Activated CD4-positive, alpha-beta memory T cell treated with anti-CD3 and anti-CD28 coated beads, Interleukin-2, amount 10 ng/mL, durations not matched to agents 7 days and 5 days (primary cell): Measurements from ENCODE around the gene PLEKHG3. TPM values are rescaled to one million over a fixed set of nuclear protein-coding genes. Genes with fewer than 3 reads are reported as not detected.

Experiments used
- CTCF ChIA-PET: fragments of 350-600 bp; sonication (Branson Sonifier 250); formaldehyde crosslinking; loops from one replicate; lab custom pipeline; 2021; ENCODE audit warnings: antibody characterized with exemption, inconsistent platforms; lab: Charles Lee
- POLR2A ChIA-PET: fragments of 350-600 bp; sonication (Branson Sonifier 250); formaldehyde crosslinking; loops from one replicate; lab custom pipeline; 2021; ENCODE audit warnings: antibody characterized with exemption; lab: Charles Lee
- DNase-seq: peaks from one replicate; pipeline ENCODE4 v3.0.0-alpha.2; 2020
- H3K27ac Mint-ChIP-seq: one replicate; pipeline ENCODE4 v1.8.0; 2021; ENCODE audit warnings: mild to moderate bottlenecking, mixed read lengths
- H3K27me3 Mint-ChIP-seq: one replicate; pipeline ENCODE4 v1.8.0; 2021; ENCODE audit warnings: mixed read lengths
- H3K36me3 Mint-ChIP-seq: one replicate; pipeline ENCODE4 v1.8.0; 2021; ENCODE audit warnings: low read depth, mixed read lengths
- H3K4me1 Mint-ChIP-seq: one replicate; pipeline ENCODE4 v1.8.0; 2021; ENCODE audit warnings: mixed read lengths
- H3K4me3 Mint-ChIP-seq: one replicate; pipeline ENCODE4 v1.8.0; 2021; ENCODE audit warnings: mild to moderate bottlenecking, mixed read lengths
- H3K9me3 Mint-ChIP-seq: one replicate; pipeline ENCODE4 v1.8.0; 2021; ENCODE audit warnings: mixed read lengths
- total RNA-seq, 2 experiments: library from RNA; stranded (reverse); gene quantifications; one replicate each; pipeline ENCODE4 v1.2.3, GENCODE V29; 2021

The PLEKHG3 gene
- total RNA-seq, 2 experiments from 2014 or later: 126 to 133 TPM

DNA sequence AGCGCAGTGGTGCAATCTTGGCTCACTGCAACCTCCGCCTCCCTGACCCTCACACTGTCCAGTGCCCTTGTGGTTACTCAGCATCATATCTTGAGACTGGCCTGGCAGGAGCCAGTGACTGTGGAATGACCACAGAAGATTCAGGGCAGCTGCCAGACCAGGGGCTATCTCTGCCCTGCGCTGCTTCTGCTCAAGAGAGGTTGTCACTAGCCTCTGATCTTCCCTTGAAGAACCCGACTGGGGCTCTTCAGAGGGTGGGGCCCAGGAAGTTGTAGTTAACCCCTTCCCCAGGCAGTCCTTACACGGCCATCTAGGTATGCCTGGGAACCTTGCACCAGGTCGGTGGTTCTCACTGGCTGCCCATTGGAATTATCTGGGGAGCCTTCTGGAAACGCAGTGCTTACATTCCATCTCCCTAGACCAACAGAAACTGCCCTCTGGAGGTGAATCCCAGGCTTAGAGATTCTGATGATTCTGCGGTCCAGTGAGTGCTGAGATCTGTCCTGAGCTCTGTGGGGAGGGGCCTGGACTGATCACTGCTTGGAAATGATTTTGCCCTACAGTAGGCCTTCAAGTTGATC, 41.4 kb downstream of the PLEKHG3 start:
- Mint-ChIP-seq H3K4me3 (no peak overlapping the region), H3K36me3 (peaks cover 64% of the 10 kb centered on the region), H3K9me3 (no peaks in the 10 kb centered on the region), H3K27me3 (no peaks in the 10 kb centered on the region), H3K4me1 (peaks cover 39% of the 10 kb centered on the region), H3K27ac (peak overlapping the region; percentile 53)
- CTCF ChIA-PET: interaction anchor here (1.2 kb wide), 1 partner anchor 66 kb away, joined by 3 read pairs; no protein-coding TSS in a partner anchor
- DNase-seq: no peak
- POLR2A ChIA-PET: interaction anchor here (0.8 to 3.1 kb wide), 5 partner anchors 10 to 39 kb away, joined by 3 to 12 read pairs (median 3); no protein-coding TSS in a partner anchor

DNA sequence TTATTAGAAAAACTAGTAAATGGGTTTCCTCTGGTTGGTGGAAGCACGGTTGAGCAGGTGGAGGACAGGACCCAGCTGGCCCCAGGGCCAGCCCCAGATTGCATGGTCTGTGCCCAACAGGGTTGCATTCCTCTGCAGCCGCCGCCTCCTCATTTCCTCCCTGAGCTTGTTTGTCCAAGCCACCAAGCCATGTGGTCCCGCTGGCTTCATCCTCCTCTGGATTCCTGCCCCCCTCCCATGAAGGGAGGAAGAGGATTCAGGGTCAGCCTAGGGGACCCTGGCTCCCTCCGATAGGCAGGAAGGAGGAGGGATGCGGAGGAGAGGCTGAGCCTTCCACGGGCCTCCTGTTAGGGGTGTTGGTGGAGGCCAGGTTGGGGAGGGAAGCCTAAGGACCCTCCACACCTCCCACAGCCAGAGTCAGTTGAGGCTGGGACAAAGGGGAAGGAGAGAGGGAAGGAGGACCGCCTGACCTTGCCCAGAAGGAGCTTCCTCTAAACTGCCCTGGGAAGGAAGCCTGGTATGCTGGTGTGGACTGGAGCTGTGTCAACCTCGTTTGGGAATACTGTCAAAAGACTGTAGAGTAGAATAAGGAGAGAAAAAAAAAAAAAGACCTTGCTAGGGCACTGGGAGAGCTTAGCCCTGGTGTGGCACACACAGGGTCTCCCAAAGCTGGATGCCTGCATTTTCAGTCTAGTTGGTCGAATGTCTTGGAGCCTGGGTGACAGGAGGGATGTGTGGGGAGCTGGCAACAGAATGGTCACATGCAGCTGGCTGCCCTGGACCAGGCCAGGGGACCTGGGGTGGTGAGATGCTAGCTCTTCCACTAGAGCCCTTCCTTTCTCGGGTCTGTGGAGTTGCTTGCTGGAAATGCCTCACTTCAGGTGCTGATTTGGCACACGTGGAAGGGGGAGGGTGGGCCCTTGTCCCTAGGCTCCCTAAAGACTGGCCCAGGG, 42.4 kb downstream of the PLEKHG3 start:
- DNase-seq: no peak
- no peaks in the 10 kb centered on the region for H3K27me3 Mint-ChIP-seq
- H3K27ac Mint-ChIP-seq: peak overlapping the region; percentile 63
- H3K4me3 Mint-ChIP-seq: no peak overlapping the region
- H3K9me3 Mint-ChIP-seq: no peaks in the 10 kb centered on the region
- peaks cover 54% of the 10 kb centered on the region for H3K36me3 Mint-ChIP-seq
- CTCF ChIA-PET: interaction anchor here (1.1 to 1.2 kb wide), 2 partner anchors 14 to 67 kb away, joined by 3 to 4 read pairs; no protein-coding TSS in a partner anchor
- POLR2A ChIA-PET: interaction anchor here (0.6 to 3.1 kb wide), 11 partner anchors 9 to 50 kb away, joined by 3 to 12 read pairs (median 3); partner anchors contain the start of gene PLEKHG3
- peaks cover 39% of the 10 kb centered on the region for H3K4me1 Mint-ChIP-seq

DNA sequence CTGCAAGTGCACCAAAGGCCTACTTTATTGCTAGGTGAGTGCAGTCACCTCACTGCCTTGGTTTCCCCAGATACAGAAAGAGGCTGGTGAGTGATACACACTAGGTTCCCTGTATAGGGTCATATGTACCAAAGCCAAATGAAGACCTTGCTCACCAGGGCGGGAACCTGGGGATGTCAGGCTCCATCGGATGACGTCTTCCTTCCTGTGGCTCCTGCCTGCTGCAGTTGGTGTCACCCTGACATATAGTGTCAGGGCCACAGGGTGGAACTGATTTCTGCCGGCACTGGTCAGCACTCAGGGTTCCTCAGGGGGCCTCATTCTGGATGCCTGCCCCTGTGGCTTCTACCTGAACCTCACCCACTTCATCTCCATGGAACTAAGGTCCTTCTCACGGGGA, 43.1 kb downstream of the PLEKHG3 start:
- CTCF ChIA-PET: interaction anchor here (1.1 kb wide), 1 partner anchor 14 kb away, joined by 4 read pairs; no protein-coding TSS in a partner anchor
- H3K27me3 Mint-ChIP-seq: no peaks in the 10 kb centered on the region
- POLR2A ChIA-PET: interaction anchor here (1.0 to 3.1 kb wide), 5 partner anchors 25 to 51 kb away, joined by 3 to 12 read pairs (median 3); no protein-coding TSS in a partner anchor
- H3K4me1 Mint-ChIP-seq: peaks cover 39% of the 10 kb centered on the region
- H3K36me3 Mint-ChIP-seq: peaks cover 49% of the 10 kb centered on the region
- no peak overlapping the region for H3K4me3 Mint-ChIP-seq
- H3K9me3 Mint-ChIP-seq: no peaks in the 10 kb centered on the region
- H3K27ac Mint-ChIP-seq: peak overlapping the region; percentile 63
- DNase-seq: peak; percentile 42

DNA sequence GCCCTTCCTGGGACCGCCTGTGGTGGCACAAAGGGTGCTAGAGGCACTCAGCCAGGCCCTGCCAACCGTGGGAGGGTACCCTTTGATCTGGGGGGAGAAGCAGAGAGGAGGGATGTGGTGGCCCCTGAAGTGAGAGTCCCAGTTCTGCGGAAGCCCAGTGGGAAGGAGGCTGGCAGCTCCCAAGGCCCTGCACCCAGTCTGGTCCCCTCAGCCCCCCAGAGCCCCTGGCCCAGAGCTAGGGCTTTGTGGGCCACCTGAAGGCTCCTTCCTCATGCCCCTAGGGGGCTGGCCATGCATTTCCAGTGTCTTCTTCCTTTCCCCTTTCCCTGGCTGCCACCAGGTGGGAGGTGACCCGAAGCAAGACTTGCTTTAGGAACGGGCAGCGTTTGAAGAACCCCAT, 44.3 kb downstream of the PLEKHG3 start:
- no peak for DNase-seq
- peaks cover 44% of the 10 kb centered on the region for H3K36me3 Mint-ChIP-seq
- ChIA-PET POLR2A (interaction anchor here (1.1 to 3.1 kb wide), 3 partner anchors 26 to 59 kb away, joined by 3 to 12 read pairs (median 3); no protein-coding TSS in a partner anchor), CTCF (no interaction called here)
- no peak overlapping the region for H3K4me3 Mint-ChIP-seq
- no peaks in the 10 kb centered on the region for H3K9me3 Mint-ChIP-seq
- H3K27ac Mint-ChIP-seq: no peak overlapping the region
- H3K27me3 Mint-ChIP-seq: no peaks in the 10 kb centered on the region
- H3K4me1 Mint-ChIP-seq: peaks cover 41% of the 10 kb centered on the region

DNA sequence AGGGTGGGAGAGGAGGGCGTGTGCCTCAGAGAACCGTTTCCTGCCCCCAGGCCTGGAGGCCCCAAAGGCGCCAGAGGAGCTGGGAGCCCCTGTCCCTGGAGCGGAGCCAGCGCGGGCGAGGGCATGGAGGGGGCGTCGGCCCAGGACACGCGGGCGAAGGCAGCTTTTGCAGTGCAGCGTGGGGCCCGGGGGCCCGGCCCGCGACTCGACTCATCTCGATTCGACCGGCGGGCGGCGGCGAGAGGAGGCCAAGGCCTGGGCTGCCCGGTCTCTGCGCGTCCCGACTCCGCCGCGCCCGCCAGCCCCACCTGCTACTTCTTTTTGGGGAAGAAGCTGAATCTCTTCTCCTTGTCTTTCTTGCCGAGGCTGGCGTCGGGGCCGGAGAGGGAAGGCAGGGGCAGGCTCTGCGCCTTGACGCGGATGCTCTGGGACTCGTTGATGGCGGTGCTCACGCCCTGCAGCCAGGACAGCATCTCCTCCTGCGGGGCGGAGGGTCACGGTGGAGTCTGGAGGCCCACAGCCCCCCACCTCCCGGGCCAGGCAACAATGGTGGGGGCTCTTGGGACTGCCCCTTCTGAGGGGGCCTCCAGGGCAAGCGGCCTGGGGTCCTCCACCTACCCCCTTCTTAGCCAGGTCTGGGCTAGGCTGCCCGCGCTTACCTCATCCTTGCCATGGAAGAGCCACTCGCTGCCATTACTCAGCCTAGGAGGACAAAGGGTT, 44.9 kb downstream of the PLEKHG3 start:
- POLR2A ChIA-PET: interaction anchor here (1.1 kb wide), 1 partner anchor 60 kb away, joined by 3 read pairs; no protein-coding TSS in a partner anchor
- Mint-ChIP-seq H3K27me3 (no peaks in the 10 kb centered on the region), H3K4me1 (peaks cover 42% of the 10 kb centered on the region), H3K9me3 (no peaks in the 10 kb centered on the region), H3K36me3 (peaks cover 43% of the 10 kb centered on the region), H3K4me3 (no peak overlapping the region), H3K27ac (no peak overlapping the region)
- CTCF ChIA-PET: interaction anchor here (1.0 to 1.3 kb wide), 2 partner anchors 13 to 50 kb away, joined by 5 read pairs; no protein-coding TSS in a partner anchor
- DNase-seq: no peak

DNA sequence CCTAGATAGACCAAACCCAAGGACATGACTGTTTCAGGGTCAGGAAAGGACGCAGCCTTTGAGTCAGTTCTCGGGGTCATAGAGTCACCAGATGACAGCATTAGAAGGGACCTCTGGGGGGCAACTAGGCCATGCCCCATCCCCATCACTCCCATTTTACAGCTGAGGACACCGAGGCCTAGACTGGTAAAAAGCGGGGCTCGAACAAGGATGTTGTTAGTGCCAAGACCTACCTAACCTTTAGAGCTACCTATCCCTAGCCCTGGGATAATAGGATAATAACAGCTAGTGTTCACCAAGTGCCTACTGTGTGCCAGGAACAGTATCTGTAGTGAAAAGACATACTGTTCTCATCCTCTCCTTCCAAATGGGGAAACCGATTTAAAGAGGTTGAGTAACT, 48.7 kb downstream of the PLEKHG3 start:
- no peak overlapping the region for H3K27ac Mint-ChIP-seq
- H3K36me3 Mint-ChIP-seq: peaks cover 17% of the 10 kb centered on the region
- H3K4me1 Mint-ChIP-seq: peaks cover 43% of the 10 kb centered on the region
- no peaks in the 10 kb centered on the region for H3K9me3 Mint-ChIP-seq
- no peak overlapping the region for H3K4me3 Mint-ChIP-seq
- CTCF ChIA-PET: interaction anchor here (1.2 to 1.5 kb wide), 4 partner anchors 8 to 81 kb away, joined by 3 to 4 read pairs (median 3); no protein-coding TSS in a partner anchor
- POLR2A ChIA-PET: interaction anchor here (1.1 to 1.2 kb wide), 2 partner anchors 19 to 55 kb away, joined by 3 to 4 read pairs; no protein-coding TSS in a partner anchor
- H3K27me3 Mint-ChIP-seq: no peaks in the 10 kb centered on the region
- no peak for DNase-seq

DNA sequence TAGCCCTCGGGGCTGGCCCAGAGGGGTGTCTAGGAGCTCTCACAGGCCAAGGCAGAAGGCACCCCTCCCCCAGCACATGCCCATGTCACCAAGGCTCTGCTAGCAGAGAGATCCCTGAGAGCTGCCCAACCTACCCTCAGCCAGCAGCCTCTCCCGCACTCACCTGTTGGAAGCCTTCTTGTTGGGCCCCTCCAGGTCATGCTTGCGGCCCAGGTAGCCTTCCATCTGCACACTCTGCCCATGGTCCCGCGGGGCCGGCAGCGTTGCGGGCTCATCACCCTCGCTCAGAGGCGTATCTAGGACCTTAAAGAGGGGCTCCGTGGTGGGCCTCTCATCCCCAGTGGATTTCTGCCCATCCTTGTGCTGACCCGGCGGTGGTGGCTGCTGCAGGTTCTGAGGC, 49.1 kb downstream of the PLEKHG3 start:
- no peaks in the 10 kb centered on the region for H3K9me3 Mint-ChIP-seq
- no peak overlapping the region for H3K27ac Mint-ChIP-seq
- DNase-seq: no peak
- H3K4me1 Mint-ChIP-seq: peaks cover 46% of the 10 kb centered on the region
- CTCF ChIA-PET: interaction anchor here (1.2 to 1.5 kb wide), 3 partner anchors 9 to 82 kb away, joined by 3 to 4 read pairs (median 3); no protein-coding TSS in a partner anchor
- H3K4me3 Mint-ChIP-seq: no peak overlapping the region
- POLR2A ChIA-PET: interaction anchor here (1.1 to 1.2 kb wide), 2 partner anchors 19 to 55 kb away, joined by 3 to 4 read pairs; no protein-coding TSS in a partner anchor
- H3K27me3 Mint-ChIP-seq: no peaks in the 10 kb centered on the region
- H3K36me3 Mint-ChIP-seq: peaks cover 16% of the 10 kb centered on the region

DNA sequence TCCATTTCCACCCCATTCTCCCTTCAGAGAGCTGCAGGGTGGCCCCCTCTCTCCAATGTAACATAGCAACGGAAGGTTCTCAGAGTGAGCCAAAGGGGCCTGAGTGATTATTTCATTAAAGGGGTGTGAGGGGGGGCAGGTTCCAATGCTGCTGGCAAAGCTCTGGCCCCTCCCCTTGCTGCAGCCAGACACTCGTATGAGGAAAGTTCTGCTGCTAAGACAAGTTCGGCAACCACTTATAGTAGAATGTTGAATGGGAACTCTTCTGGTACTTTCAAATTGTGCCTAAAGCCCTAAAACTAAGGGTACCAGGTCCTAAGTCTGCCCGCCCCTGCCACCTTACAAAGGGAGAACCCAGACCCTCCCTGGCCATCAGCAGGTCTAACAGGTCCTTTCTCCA, 49.8 kb downstream of the PLEKHG3 start:
- POLR2A ChIA-PET: interaction anchor here (1.1 kb wide), 1 partner anchor 56 kb away, joined by 4 read pairs; no protein-coding TSS in a partner anchor
- Mint-ChIP-seq H3K36me3 (peaks cover 15% of the 10 kb centered on the region), H3K9me3 (no peaks in the 10 kb centered on the region), H3K27me3 (no peaks in the 10 kb centered on the region), H3K4me1 (peaks cover 52% of the 10 kb centered on the region), H3K4me3 (no peak overlapping the region), H3K27ac (no peak overlapping the region)
- no peak for DNase-seq
- CTCF ChIA-PET: no interaction called here

DNA sequence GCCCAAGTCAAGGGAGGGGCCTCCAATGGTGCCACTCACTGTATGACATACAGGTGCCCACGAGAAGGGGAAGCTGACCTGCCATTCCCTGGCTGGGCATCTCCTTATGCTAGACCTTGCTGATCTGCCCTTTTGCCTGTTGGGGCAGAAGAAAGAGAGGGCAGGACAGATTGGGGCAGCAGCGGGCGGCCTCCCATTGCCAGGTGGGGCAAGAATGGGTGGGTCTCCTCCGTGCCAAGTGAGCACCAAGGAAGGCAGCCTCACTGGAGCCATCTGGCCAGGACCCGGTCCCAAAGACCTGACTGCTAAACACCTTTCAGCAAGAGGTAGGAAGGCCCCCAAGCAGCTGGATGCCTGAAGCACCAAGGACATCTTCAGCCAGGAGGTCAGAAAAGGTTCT, 50.5 kb downstream of the PLEKHG3 start:
- Mint-ChIP-seq H3K36me3 (peaks cover 15% of the 10 kb centered on the region), H3K4me1 (peaks cover 57% of the 10 kb centered on the region), H3K27me3 (no peaks in the 10 kb centered on the region), H3K27ac (peak overlapping the region; percentile 95), H3K9me3 (no peaks in the 10 kb centered on the region), H3K4me3 (no peak overlapping the region)
- ChIA-PET CTCF (interaction anchor here (0.5 kb wide), 1 partner anchor 251 kb away, joined by 3 read pairs; no protein-coding TSS in a partner anchor), POLR2A (interaction anchor here (2.0 to 6.0 kb wide), 4 partner anchors 12 to 81 kb away, joined by 6 to 38 read pairs (median 16); no protein-coding TSS in a partner anchor)
- no peak for DNase-seq

DNA sequence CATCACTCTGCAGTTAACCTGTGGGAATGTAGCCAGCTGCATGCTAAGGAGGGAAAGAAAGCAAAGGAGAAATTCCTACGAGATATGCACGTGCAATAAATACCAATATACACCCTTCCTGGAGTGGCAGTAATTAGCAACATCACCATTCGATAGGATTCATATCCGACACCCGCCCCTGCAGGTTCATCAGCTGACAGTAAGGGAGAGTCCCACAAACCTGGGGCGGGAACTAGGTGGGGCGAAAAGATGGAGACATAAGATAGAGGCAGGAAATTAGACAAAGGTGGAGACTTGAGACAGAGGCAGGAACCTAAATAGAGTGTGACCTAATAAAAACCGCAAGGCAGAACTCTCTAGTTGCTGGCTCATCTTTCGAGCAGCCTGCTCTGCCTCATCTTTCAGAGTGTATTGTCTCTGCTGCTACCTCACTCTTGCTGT, 51.6 kb downstream of the PLEKHG3 start:
- Mint-ChIP-seq H3K27ac (peak overlapping the region; percentile 95), H3K4me3 (peak overlapping the region; percentile 28), H3K4me1 (peaks cover 67% of the 10 kb centered on the region), H3K36me3 (peaks cover 15% of the 10 kb centered on the region), H3K27me3 (peaks cover 3% of the 10 kb centered on the region), H3K9me3 (no peaks in the 10 kb centered on the region)
- ChIA-PET CTCF (interaction anchor here (0.9 to 1.1 kb wide), 2 partner anchors 48 to 83 kb away, joined by 3 read pairs; no protein-coding TSS in a partner anchor), POLR2A (interaction anchor here (0.6 to 6.0 kb wide), 15 partner anchors 10 to 83 kb away, joined by 3 to 38 read pairs (median 7); partner anchors contain the start of gene PLEKHG3)
- DNase-seq: peak; percentile 90

DNA sequence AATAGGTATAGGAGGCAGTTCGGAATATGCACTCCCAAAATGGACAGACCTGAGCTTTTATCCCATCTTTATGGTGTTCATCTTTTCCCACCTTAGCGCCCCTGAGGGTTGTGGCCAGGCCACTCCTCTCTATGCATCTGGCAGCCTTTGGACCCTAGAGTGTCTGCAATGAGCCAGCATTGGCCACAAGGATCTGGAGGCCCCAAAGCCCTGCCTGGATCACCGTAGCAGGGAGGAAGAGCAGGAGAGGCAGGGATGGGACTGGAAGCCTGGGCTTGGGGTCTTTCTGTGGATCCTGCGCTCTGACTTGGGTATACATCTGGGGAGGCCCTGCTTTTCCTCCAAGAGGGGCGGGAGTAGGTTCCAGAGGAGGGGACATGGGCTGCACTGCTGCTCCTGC, 52.5 kb downstream of the PLEKHG3 start:
- no peaks in the 10 kb centered on the region for H3K9me3 Mint-ChIP-seq
- peaks cover 76% of the 10 kb centered on the region for H3K4me1 Mint-ChIP-seq
- H3K27me3 Mint-ChIP-seq: peaks cover 7% of the 10 kb centered on the region
- no peak for DNase-seq
- POLR2A ChIA-PET: interaction anchor here (1.3 to 6.0 kb wide), 11 partner anchors 14 to 83 kb away, joined by 4 to 38 read pairs (median 9); partner anchors contain the start of gene PLEKHG3
- CTCF ChIA-PET: interaction anchor here (0.9 kb wide), 1 partner anchor 84 kb away, joined by 3 read pairs; no protein-coding TSS in a partner anchor
- peak overlapping the region; percentile 95 for H3K27ac Mint-ChIP-seq
- H3K36me3 Mint-ChIP-seq: peaks cover 15% of the 10 kb centered on the region
- peak overlapping the region; percentile 14 for H3K4me3 Mint-ChIP-seq
